DMS53 (cell line): ENCODE results near the gene TAF4B.
A peak's percentile ranks its signal among the peaks of the same experiment; 100 is the strongest.
"Not testable (repeated sequence)": the region's sequence is repeated elsewhere in the genome, so short reads cannot be mapped to it uniquely, and the experiment has no call there.

Experiments
- DNase-seq: peaks from one replicate; lab custom pipeline; 2025; lab: John Stamatoyannopoulos, UW

TAF4B gene

DNA sequence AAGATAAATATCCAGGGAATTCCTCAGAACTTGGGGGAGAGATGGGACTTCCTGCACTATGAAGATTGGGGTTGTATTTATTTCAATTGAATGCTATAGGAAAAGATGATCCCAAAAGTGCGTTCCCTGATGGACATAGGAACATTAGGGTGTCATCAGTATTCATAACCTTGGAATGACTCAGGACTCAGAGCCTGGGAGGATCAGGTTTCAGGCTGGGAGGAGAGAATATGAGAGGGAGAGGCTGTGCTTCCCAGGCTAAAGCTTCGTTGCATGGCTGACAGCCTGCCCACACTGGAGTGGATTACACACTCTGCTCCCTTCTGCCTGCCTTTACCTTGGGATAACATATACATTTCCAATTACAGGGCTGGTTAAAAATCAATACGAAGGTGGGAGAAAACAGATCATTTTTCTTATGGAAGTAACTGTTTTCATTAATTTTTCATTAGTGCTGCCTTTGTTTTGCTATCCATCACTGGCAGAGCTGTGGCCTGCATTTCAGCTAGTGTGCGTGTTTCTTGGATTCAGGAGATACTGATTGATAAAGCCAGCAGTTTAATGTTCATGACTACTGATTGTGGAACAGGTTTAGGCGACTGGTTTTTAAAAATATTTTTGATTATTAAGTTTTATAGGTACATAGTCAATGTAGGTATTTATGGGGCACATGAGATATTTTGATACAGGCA lies 203.4 kb downstream of the TAF4B start:
- DNase-seq = peak; percentile 78

DNA sequence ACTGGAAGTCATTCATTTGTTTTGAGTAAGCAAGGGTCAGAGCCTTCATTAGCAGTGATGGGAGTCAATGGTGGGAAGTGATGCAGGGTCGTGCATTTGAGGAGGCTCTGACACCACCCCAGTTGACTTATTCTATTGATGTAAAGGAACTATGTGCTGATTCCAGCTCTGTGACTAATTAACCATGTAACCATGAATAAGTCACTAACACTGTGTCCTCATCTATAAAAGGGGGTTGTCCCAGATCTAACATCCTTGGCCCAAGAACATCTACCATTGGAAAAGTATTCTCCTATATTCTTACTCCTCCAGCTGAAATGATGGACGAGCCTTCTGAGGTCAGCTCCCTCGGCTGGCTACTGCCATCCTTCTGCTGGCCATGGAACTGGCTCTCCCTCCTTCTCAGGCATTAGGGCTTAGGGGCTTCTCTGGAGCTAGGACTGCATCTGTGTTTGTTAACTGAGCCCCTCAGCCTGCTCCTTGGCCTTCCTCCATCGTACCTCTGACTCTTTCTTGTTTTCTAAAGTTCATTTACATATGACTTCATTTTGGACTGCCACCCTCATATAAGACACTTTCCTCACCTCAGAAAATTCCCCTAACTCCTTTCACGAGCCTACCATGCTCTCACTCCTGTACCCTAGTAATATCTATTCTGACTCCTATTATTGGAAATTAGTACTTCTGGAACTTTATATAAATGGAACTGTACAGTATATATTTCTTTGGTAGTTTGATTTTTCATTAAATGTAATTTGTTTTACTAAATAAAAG lies 206.6 kb downstream of the TAF4B start:
- DNase-seq = no peak

DNA sequence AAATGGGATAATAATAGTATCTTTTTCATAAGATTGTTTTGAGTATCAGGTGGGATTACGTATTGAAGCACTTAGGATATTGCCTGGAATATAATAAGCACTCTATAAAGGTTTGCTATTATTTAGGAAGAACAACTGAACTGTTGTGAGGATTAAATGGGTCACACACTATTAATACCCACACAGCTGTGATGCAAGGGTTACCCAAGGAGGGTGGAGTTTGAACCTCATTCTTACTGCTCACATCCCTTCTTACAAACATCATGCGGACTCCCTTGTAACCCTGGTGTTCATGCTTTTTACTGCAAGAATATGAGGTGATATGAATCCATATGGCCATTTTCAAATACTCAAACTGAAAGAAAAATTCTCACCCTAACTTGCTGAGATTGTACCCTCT lies 208.6 kb downstream of the TAF4B start:
- DNase-seq = no peak

DNA sequence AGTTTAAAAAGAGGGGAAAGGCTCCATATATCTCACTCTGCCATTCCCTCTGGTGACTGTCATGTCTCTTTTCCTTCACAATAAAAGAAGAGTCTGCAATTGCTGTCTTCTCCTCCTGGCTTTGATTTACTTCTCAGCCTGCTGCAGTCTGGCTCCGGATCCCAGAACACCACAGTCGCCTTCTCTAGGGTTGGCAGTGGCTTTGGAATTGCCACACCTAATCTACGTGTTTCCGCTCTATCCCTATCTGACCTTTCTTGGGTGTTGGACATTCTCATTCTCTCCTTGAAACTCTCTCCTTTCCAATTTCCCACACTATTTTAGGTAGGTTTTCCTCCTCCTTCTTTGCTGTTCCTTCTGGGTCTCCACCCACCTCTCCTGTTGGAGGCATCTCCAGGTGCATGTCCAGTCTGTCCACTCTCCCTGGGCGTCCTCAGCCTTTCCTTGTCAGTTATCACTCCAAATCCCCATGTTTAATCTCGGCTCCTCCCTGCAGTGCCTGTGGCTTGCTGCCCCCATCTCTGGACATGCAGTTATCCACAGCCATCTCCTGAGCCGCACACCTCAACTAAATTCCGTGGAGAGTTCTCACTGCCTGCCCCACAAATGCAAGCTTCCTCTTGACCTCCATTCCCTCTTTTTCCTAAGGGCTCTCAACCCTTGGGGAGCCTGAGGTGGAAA lies 209.3 kb downstream of the TAF4B start:
- no peak for DNase-seq

DNA sequence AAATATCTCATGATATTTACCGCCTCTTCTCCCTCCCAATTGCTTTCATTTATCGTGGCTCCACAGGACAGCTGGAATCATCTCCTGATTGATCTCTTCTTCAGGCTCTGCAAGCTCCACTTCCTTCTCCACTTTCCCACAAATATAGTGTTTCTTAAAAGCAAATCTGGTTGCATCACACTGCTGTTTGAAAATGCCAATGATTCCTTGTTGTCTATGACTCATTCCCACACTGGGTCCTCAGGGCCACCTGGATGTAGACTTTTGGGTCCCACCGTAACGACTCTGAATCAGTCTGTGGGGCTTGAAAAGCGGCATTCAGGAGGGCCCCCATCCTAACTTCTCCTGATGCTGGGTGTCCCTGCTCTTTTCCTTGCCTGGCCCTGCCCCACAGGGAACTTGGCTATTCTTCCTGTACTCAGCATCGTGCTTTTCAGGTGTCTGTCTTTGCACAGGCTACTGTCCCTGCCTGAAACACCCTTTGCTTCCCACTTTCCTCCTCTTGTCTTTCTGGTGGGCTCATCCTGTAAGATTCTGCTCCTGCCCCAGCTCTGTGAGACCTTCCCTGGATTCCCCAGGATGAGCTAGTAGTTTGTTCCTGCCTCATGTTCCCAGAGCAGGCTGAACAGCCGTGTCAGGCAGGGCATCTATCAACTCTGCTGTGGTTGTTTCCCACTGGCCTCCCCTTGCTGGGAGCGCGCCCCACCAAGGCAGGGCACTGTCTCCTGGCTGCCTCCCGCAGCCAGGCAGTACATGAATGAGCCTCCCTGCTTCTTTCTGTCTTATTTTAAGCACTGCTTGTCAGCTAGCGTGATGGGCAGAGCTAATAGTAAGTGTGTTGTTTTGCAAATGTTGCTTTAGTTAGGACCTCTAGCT lies 210.2 kb downstream of the TAF4B start:
- peak; percentile 59 for DNase-seq

DNA sequence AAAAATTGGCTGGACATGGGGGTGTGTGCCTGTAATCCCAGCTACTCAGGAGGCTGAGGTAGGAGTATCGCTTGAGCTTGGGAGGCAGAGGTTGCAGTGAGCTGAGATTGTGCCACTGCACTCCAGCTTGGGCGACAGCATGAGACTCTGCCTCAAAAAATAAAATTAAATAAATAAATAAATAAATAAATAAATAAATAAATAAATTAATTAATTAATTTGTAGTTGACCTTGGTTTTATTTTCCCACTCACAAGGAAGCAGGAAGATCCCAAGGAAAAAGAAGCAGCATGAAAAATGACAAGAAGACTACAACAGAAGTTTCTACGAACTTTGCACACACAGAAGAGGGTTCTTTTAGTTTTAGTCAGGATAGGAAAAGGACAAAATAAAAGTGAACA lies 211.4 kb downstream of the TAF4B start:
- DNase-seq = not testable (repeated sequence)

DNA sequence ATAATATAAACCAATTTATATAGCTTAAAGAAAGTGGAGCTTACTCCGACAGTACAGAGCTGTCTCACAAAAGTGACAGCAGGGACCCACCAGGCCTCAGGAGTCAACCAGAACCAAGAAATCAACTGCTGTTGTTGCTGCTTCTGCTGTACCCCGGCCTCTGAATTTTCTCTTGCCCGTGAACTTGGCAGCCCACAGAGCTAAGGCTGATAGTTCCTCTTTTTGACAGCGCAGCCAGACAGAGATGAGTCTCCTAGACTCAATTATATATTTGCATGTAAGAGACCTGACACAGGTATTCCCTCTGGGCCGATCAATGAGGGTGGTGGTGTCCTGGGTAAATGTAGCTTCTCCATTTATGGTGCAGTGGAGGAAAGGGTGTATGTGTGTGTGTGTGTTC lies 212.7 kb downstream of the TAF4B start:
- no peak for DNase-seq

DNA sequence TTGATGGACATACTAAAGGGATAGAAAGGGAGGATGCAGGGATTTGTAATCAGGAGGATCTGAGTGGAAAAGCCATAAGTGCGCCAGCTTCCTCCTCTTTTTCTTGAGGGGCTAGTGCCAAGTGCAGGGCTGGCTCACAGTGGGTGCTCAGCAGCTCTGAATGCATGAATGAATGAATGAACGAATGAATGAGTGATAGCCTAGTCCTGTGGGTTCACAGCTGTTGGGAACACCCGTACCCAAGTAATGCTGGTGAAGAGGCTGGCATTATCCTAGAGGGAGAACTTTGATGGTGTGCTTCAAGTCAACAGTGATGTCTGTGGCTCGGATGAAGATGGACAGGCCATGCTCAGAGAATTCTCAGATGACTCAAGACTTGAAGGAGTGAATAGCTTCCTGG lies 213.3 kb downstream of the TAF4B start:
- DNase-seq = no peak

DNA sequence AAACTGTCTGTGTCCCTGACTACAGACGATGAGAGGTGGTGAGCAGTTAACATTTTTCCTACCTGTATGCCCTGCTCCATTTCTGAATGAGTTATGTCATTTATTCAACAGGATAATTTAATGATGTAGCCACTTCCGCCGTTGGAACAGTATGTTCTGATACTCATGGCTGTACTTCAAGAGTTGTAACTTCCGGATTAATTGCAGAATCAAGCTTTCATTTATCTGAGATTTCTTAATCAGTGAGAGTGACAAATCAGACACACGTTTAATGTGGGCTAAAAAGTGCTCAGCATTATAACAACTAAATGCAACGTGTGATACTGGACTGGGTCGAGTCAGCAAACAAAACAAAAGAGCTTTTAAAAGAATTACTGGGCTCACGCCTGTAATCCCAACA lies 214.4 kb downstream of the TAF4B start:
- DNase-seq = no peak
